ENCODE results near the gene PTPA. TPM values are rescaled to one million over a fixed set of nuclear protein-coding genes. Genes with fewer than 3 reads are reported as not detected.
A peak's percentile ranks its signal among the peaks of the same experiment; 100 is the strongest.

The PTPA gene
- total and polyA plus RNA-seq, 9 of the 15 experiments (the other 6 are each of a cell fraction or from before 2014, with no cell fraction given): 1.7 to 121 (median 72.6) TPM

DNA sequence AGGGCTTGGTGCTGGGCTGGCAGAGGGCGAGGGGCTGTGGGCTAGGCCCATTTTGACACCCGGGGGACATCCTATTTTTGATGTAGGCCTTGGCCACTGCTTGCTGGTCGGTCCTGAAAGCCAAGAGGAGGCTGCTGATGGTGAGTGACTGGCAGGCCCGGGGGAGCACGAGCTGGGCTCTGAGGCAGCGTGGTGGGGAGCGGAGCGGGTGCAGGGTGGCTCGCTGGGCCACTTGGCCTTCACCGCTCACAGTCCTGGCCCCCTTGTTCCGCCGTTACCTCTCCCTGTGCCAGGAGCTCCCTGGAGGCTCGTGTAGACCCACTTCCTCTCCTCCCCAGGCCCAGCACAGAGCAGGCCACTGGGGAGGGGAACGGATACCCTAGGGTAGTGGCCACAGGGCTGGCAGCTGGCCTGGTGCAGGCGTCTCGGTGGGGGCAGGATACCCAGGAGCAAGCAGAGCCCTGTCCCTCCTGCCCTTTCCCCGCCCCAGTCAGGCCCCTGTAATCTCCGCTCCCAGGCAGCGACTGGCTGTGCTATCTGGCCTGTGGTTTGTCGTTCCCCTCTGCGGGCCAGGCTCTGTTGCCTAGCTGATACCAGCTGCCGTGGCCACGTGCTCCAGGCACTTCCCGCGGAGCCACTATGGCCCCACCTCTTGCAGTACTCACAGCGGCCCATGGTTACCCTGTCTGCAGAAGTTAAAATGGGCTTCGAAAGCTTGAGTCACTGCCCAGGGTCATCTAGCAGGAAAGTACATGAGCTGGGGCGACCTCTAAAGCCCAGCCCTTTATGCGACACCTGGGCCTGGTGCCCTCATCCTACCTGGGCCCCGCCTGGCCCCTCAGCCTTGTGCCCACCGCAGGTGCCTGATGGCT, 42.0 kb upstream of the PTPA start (continued):
- TF ChIP-seq, protein P1, sequence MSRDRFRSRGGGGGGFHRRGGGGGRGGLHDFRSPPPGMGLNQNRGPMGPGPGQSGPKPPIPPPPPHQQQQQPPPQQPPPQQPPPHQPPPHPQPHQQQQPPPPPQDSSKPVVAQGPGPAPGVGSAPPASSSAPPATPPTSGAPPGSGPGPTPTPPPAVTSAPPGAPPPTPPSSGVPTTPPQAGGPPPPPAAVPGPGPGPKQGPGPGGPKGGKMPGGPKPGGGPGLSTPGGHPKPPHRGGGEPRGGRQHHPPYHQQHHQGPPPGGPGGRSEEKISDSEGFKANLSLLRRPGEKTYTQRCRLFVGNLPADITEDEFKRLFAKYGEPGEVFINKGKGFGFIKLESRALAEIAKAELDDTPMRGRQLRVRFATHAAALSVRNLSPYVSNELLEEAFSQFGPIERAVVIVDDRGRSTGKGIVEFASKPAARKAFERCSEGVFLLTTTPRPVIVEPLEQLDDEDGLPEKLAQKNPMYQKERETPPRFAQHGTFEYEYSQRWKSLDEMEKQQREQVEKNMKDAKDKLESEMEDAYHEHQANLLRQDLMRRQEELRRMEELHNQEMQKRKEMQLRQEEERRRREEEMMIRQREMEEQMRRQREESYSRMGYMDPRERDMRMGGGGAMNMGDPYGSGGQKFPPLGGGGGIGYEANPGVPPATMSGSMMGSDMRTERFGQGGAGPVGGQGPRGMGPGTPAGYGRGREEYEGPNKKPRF (IDR thresholded peaks at IDR 0.05; ENCODE audit: low read depth, low read length): no peak
- no peak for TF ChIP-seq NELFE (IDR thresholded peaks at IDR 0.05; ENCODE audit: insufficient read depth, insufficient read length)
- TF ChIP-seq, protein P2, sequence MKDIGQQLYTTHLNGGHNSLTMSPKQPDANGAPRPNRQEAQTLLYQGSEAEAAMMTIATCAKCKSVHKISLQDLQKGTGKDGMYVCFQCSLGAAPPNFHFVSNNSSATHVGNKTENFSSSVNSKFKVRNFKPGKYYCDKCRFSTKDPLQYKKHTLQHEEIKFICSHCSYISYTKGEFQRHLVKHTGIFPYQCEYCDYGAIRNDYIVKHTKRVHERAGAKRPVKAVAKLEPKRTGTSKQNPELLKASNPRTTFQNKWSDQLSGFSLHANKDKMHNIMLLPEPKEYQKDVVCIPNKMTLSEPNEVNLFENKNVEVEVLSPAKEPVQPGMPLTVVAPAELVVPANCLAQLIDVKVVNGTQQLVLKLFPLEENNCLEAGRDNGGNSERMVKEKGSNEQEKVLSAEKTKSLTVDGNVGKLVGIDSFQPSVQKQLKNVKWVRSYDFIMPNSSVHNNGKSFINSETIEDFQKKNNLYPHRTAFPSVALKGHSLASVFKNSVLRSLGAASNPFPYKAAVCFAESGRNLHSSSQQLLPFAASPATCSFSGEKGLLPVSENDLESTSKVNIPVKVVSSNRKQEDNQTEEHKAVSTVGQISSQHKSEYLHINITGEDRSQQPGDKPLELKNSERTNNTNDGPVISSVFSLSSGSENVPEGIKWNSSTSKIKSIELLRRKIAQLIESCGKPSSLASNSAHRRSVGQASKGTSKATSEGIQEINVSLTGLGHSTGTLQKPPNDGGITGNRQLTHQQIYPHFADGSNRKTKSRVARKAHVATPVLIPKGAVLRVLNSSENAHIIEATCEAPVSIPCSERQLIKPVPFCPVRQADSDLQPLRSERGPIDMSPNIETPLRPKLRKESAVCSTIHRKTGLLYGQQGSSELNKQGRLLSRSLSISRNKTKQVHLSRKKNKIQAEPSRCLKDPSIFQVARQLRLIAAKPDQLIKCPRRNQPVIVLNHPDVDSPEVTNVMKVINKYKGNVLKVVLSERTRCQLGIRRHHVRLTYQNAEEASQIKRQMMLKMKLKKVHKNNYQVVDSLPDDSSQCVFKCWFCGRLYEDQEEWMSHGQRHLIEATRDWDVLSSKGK (CRISPR knock-in tag; IDR thresholded peaks at IDR 0.05): no peak
- TF ChIP-seq GTF2A2 (tag; IDR thresholded peaks at IDR 0.05): no peak
- no peak for TF ChIP-seq IFI16 (CRISPR knock-in tag; IDR thresholded peaks at IDR 0.05)
- TF ChIP-seq HLTF (IDR thresholded peaks at IDR 0.05): peak; percentile 87; the same call in 1 of the 2 replicates
- TF ChIP-seq ZNF778 (CRISPR knock-in tag; IDR thresholded peaks at IDR 0.05): no peak
- TF ChIP-seq CREM (IDR thresholded peaks at IDR 0.05; ENCODE audit: low read depth): peak; percentile 88
- TF ChIP-seq PRPF4 (IDR thresholded peaks at IDR 0.05; ENCODE audit: insufficient read depth, low read depth, low read length, poor library complexity, severe bottlenecking): no peak
- no peak for TF ChIP-seq CHCHD3 (CRISPR knock-in tag; IDR thresholded peaks at IDR 0.05)
- no peak for TF ChIP-seq SIX5 (IDR thresholded peaks at IDR 0.05; ENCODE audit: borderline replicate concordance in 1 of 2, insufficient read depth in 1 of 2, low read depth in 1 of 2, low read length in 2 of 2)
- TF ChIP-seq, protein P3, sequence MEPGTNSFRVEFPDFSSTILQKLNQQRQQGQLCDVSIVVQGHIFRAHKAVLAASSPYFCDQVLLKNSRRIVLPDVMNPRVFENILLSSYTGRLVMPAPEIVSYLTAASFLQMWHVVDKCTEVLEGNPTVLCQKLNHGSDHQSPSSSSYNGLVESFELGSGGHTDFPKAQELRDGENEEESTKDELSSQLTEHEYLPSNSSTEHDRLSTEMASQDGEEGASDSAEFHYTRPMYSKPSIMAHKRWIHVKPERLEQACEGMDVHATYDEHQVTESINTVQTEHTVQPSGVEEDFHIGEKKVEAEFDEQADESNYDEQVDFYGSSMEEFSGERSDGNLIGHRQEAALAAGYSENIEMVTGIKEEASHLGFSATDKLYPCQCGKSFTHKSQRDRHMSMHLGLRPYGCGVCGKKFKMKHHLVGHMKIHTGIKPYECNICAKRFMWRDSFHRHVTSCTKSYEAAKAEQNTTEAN (CRISPR knock-in tag; IDR thresholded peaks at IDR 0.05): no peak
- peak; percentile 85 for TF ChIP-seq PHF21A (IDR thresholded peaks at IDR 0.05; ENCODE audit: borderline replicate concordance, low read depth)
- TF ChIP-seq ZFP36 (IDR thresholded peaks at IDR 0.05; ENCODE audit: low read depth, low read length, partially characterized antibody): no peak
- TF ChIP-seq GABPB1 (CRISPR knock-in tag; IDR thresholded peaks at IDR 0.05): peak; percentile 87
- TF ChIP-seq, protein P4, sequence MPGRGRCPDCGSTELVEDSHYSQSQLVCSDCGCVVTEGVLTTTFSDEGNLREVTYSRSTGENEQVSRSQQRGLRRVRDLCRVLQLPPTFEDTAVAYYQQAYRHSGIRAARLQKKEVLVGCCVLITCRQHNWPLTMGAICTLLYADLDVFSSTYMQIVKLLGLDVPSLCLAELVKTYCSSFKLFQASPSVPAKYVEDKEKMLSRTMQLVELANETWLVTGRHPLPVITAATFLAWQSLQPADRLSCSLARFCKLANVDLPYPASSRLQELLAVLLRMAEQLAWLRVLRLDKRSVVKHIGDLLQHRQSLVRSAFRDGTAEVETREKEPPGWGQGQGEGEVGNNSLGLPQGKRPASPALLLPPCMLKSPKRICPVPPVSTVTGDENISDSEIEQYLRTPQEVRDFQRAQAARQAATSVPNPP (IDR thresholded peaks at IDR 0.05; ENCODE audit: borderline replicate concordance, insufficient read depth, insufficient read length): no peak
- TF ChIP-seq RCOR1 (IDR thresholded peaks at IDR 0.05; ENCODE audit: borderline replicate concordance in 1 of 2, low read depth in 2 of 2, low read length in 2 of 2): peak; percentile 98
- no peak for TF ChIP-seq SNIP1 (IDR thresholded peaks at IDR 0.05; ENCODE audit: low read depth)
